Muscle of back (tissue), 11 donors: ENCODE data around the gene FAM107B. TPM values are rescaled to one million over a fixed set of nuclear protein-coding genes. Genes with fewer than 3 reads are reported as not detected.

Experiments
- DNase-seq, 3 donors: peaks; one replicate each; pipeline versions ENCODE4 v3.0.0 to v3.0.0-alpha.2; 2013
- polyA plus RNA-seq, 10 donors: library from polyadenylated mRNA; unstranded; fragments of 120-200 nt; gene quantifications; one replicate each; pipeline ENCODE4 v1.2.1, GENCODE V29; 2013; ENCODE audit not compliant: insufficient read length in 10 of 10

Gene FAM107B
- polyA plus RNA-seq, 10 donors = 17.8 to 30.9 (median 23.3) TPM

- peak; percentile 43 to 73 (median 64) for DNase-seq
These were observed 238.2 kb downstream of the FAM107B start for GRCh38 chr10:14536241-14537213.

GRCh38 chr10:14535457-14536130, 239.1 kb downstream of the FAM107B start:
- peak in 2 of 3 donors; percentile 42 to 65 for DNase-seq

GRCh38 chr10:14534152-14534551, 240.5 kb downstream of the FAM107B start:
- DNase-seq = no peak

GRCh38 chr10:14533295-14533694, 241.4 kb downstream of the FAM107B start:
- no peak for DNase-seq

- no peak for DNase-seq
These were observed 242.0 kb downstream of the FAM107B start for GRCh38 chr10:14532473-14533251.

- DNase-seq = no peak
These were observed 242.7 kb downstream of the FAM107B start for GRCh38 chr10:14531974-14532373.

GRCh38 chr10:14530465-14530864, 244.2 kb downstream of the FAM107B start:
- no peak for DNase-seq

GRCh38 chr10:14529351-14529750, 245.3 kb downstream of the FAM107B start:
- DNase-seq = no peak

- no peak for DNase-seq
These were observed 246.2 kb downstream of the FAM107B start for GRCh38 chr10:14528450-14528849.

- DNase-seq = no peak
These were observed 246.8 kb downstream of the FAM107B start for GRCh38 chr10:14527915-14528314.

GRCh38 chr10:14527134-14527844, 247.4 kb downstream of the FAM107B start:
- no peak for DNase-seq

GRCh38 chr10:14526326-14526725, 248.4 kb downstream of the FAM107B start:
- no peak for DNase-seq

GRCh38 chr10:14524691-14525324, 249.9 kb downstream of the FAM107B start:
- no peak for DNase-seq

- DNase-seq = no peak
These were observed 251.4 kb downstream of the FAM107B start for GRCh38 chr10:14523286-14523685.

GRCh38 chr10:14519785-14520184, 254.9 kb downstream of the FAM107B start:
- DNase-seq = no peak

GRCh38 chr10:14518149-14518548, 256.5 kb downstream of the FAM107B start:
- no peak for DNase-seq

GRCh38 chr10:14513123-14513522, 261.6 kb downstream of the FAM107B start:
- peak in 2 of 3 donors; percentile 59 to 79 for DNase-seq

- no peak for DNase-seq
These were observed 264.4 kb downstream of the FAM107B start for GRCh38 chr10:14510346-14510745.

GRCh38 chr10:14508725-14509124, 266.0 kb downstream of the FAM107B start:
- peak; percentile 80 to 96 (median 94) for DNase-seq

- peak; percentile 21 to 76 (median 35) for DNase-seq
These were observed 266.9 kb downstream of the FAM107B start for GRCh38 chr10:14507781-14508180.

- peak in 2 of 3 donors; percentile 32 to 70 for DNase-seq
These were observed 267.5 kb downstream of the FAM107B start for GRCh38 chr10:14507176-14507575.
